ENCODE data around the gene RASSF7. TPM values are rescaled to one million over a fixed set of nuclear protein-coding genes. Genes with fewer than 3 reads are reported as not detected.

RASSF7 gene
- total and polyA plus RNA-seq, 10 of the 15 experiments (the other 5 are each of a cell fraction or from before 2014, with no cell fraction given): 0.39 to 29.7 (median 13.2) TPM

GRCh38 chr11:518463-519202 lies 42.1 kb upstream of the RASSF7 start (continued):
- TF ChIP-seq PKNOX1 (IDR thresholded peaks at IDR 0.05) (no peak), MAX (IDR thresholded peaks at IDR 0.05; ENCODE audit: low read depth, low read length) (peak; percentile 91; the same call in 1 of the 2 replicates), MYC (IDR thresholded peaks at IDR 0.05; ENCODE audit: insufficient read depth, insufficient read length, insufficient replicate concordance, low read length, severe bottlenecking) (no peak), ZNF24 (IDR thresholded peaks at IDR 0.05) (0 out of 2 replicates have a peak, but pooled peaks have one; percentile 22), RFX5 (IDR thresholded peaks at IDR 0.05; ENCODE audit: low read depth, low read length) (no peak), ATF3 (IDR thresholded peaks at IDR 0.05; ENCODE audit: borderline replicate concordance, extremely low read depth, low read depth, low read length) (peak; percentile 87; the same call in 1 of the 2 replicates), NFXL1 (IDR thresholded peaks at IDR 0.05; ENCODE audit: borderline replicate concordance) (0 out of 2 replicates have a peak, but pooled peaks have one; percentile 41), TCF3 (IDR thresholded peaks at IDR 0.05; ENCODE audit: borderline replicate concordance, insufficient read depth, low read depth, low read length) (no peak), STAT1 (conservative IDR thresholded peaks at IDR 0.05) (0 out of 2 replicates have a peak, but pooled peaks have one; percentile 80), ZNF217 (IDR thresholded peaks at IDR 0.05) (peak; percentile 75), ZNF687 (IDR thresholded peaks at IDR 0.05) (peak; percentile 91), ZNF384 (IDR thresholded peaks at IDR 0.05; ENCODE audit: borderline replicate concordance, low read depth, low read length) (no peak), IKZF2 (IDR thresholded peaks at IDR 0.05) (no peak)

Data from GM12878 (cell line).